ENCODE measurements around the gene WDR1.

GRCh38 chr4:10120943-10121567 is 4.5 kb upstream of the WDR1 start:
- TF ChIP-seq EZH2phosphoT487 (IDR thresholded peaks at IDR 0.05; ENCODE audit: borderline replicate concordance, low read length): no peak
- TF ChIP-seq CTCF (IDR thresholded peaks at IDR 0.05; ENCODE audit: low read depth, low read length, poor library complexity, severe bottlenecking): no peak

Measured in DOHH2 (cell line).